GM19455 (cell line): ENCODE results near the gene DR1.

Experiments
- ATAC-seq: cut with Tn5 transposase; IDR thresholded peaks from one replicate; pipeline ENCODE4 v1.9.1; 2021; ENCODE audit not compliant: unreplicated experiment

Gene DR1

DNA sequence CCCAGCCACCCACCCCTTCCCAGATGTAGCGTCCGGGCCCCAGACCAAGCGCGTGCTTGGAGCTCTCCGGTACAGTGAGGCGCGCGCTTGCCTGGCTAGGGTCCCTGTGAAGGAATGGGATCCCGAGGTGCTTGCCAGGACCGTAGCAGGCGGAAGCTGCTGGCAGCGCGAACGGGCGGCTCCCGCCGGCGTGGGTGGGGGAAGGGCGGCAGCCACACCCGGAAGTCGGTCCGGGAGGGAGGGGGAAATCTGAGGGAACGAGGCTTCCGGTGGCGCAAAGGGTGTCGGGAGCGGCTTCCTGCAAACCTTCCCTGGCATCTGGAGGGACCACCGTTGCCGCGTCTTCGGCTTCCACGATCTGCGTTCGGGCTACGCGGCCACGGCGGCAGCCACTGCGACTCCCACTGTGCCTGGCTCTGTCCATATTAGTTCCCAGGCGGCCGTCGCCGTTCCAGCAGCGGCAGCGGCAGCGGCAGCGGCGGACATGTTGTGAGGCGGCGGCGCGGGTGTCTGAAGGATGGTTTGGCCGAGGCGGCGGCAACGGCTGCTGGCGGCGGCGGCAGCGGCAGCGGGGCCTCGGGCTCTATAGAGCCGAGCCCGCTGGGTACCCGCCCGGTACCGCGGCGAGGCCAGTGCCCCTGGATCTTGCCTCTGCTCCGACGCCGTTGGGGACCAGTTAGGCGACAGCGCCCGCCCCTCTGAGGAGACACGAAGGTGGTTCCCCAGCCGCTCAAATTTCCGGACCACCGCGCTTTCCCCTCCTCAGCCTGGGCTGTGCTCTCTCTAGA is at the start of gene DR1:
TSS of gene DR1 (plus strand) at position 275 of the 788 bp plus-strand sequence. CDS start 739 bp downstream, outside the sequence.
- peak; percentile 77 for ATAC-seq

DNA sequence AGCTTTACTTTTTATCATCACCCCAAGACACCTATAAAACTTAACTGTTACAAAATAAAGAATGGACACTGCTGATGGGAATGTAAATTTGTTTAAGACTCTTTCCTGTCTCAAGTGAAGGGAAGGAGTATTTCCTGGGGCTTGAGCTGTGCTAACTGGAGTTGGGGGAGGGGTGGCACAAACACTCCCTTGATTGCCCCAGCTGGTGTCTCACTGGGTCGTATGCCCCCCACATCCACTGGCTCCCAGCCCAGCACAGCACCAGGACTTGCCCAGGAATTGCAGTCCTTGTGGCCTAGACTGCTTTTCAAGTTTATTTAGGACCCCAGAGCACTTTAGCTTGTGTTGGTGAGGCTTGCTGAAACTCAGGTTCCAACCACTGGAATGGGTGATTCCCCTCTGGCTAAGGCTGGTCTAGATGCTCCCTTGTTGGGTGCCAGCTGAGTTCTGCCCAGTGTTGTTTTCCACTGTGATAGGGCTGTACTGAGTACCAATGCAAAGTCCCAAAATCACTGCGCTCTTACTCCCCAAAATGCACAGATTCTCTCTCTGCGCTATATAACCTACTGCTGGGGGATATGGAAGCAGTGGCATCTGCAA is 49.1 kb upstream of the DR1 start:
- ATAC-seq = no peak

DNA sequence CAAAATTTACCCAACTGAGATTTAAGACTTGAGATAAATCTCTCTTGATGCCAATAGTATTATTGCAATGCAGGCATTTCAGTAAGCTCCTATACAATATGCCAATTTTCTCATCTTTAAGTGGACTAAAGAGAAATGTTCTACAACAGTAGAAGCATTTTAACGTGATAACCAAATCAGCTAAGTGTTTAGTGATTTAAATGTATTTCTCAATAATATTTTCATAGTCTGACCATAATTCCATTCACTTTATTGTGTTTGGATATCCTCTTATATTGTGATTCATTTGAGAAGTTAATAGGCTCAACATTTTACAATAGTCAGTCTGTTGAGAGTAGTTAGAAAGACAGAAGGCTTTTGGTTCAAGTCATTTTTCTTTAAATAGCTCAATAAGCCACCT is 44.6 kb upstream of the DR1 start:
- no peak for ATAC-seq

DNA sequence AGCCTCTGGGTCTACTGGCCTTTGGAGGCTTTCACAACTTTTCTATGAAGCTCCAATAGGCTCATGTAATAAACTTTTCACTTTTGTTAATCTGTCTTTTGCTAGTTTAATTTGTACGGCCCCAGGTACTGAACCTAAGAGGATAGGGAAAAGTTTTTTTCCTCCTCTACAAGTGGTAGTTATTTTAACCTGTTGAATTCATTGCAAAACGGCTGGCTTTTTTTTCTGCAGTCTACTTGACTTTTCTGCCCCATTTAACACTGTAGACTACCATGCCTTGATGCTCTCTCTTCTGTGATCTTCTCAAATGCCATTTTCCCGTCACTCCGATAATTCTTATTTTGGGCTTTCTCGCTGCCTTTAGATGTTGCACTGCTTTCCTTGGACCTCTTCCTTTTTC is 43.6 kb upstream of the DR1 start:
- no peak for ATAC-seq

DNA sequence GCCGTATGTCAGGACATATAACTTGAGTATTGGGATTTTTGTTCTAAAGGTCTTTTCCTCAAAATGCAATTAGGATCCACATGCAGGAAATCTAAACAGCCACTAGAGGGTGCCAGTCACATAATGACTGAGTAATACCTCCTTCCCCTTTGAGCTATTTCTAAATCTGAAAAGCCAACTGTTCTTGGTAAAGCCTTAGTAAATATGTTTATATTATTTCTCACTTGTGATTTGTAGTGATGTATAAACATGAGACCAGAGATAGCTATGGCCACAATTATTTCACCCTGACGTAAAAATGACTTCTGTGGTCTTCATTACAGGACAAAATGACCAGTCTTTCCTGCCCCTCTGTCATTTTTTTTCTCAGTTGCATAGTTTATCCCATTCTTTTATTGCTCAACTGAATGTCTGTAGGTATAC is 41.0 kb upstream of the DR1 start:
- ATAC-seq = no peak

DNA sequence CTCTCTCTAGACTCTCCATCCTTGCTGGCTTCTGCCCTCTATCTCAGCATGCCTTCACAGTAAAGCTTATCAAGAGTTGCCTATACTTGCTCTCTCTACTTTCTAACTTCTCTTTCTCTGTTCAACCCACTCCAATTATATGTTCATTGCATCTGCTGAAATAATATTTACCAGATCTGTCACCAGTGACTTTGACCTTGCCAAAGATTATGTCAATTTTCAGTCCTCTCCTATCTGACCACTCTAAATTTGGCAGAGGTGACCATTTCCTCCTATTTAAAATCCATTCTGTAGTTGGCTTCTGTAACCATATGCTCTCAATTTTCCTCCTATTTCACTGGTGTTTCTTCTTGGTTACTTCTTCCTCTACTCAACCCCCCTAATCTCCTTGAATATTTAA is 38.8 kb upstream of the DR1 start:
- no peak for ATAC-seq

DNA sequence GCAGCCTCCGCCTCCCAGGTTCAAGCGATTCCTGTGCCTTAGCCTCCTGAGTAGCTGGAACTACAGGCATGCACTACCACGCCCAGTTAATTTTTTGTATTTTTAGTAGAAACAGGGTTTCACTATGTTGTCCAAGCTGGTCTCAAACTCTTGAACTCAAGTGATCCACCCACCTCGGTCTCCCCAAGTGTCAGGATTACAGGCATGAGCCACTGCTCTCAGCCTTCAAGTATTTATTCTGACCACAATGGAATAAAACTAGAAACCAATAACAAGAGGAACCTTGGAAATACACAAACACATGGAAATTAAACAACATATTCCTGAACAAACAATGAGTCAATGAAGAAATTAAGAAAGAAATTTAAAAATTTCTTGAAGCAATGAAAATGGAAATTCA is 32.7 kb upstream of the DR1 start:
- ATAC-seq = no peak

DNA sequence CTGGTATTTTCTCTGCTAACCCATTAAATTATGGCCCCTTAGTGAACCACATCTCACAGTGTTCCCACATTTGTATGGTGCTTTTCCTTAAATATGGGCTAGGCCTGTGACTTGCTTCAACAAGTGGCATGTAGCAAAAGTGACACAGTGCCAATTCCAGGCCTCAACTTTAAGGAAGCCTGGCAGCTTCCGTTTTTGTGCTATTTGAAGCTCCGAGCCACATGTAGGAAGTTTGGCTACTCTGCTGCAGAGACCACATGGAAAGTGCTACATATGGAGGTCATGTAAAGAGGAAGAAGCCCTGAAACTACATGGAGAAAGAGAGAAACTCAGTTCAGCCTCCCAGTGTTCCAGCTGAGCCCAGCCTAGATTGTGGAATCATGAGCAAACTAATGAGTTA is 28.5 kb upstream of the DR1 start:
- no peak for ATAC-seq

DNA sequence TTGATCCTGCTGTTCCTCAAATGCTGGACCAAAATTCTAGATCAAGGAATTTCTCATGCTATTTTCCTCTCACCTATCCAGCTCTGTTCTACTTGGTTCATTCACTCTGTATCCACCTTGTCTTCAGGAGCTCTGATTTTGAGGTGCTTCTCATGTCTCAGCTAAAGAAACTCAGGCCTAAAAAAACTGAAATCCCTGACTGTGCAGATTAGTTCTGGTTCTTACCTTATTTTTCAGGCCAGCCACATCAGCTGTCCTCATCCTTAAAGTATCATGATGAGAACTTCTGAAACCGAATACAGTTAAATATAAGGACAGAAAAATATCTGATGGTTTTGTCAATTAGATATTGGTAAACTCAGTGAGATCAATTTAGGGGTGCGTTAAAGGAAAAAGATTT is 27.8 kb upstream of the DR1 start:
- ATAC-seq = no peak

DNA sequence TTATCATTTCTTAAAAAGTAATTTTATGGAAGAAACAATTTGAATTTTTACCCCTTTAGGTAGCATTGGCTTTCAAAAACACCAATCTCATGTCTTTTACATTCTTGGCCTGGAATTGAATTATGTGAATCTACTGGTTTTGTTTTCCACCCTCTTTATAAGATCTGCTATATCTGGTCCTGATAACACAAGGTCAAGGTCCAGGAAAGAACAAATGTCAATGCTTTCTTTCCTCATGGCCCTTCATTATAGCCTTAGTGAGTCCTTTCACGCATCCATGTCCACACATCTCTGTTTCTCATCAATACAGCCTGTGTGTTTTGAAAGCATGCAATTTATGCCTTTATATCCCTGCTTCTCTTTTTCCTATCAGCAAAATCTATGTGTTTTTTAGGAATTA is 24.0 kb upstream of the DR1 start:
- ATAC-seq = no peak

DNA sequence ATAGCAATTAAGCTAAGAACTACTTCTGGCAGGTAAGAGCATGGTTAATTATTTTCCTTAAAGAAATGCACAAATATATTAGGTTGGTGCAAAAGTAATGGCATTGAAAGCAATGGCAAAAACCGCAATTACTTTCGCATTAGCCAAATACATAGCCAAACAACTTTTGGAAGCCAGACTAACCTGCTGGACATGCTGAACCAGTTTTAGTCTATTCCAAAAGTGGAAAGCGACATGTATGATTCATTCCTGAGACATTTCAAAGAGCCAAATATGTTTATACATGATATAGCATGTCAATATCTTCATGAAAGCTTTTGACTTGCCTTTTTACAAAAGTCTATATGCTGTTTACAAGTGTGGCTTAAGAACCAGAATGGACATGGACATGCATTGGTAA is 23.4 kb upstream of the DR1 start:
- no peak for ATAC-seq

DNA sequence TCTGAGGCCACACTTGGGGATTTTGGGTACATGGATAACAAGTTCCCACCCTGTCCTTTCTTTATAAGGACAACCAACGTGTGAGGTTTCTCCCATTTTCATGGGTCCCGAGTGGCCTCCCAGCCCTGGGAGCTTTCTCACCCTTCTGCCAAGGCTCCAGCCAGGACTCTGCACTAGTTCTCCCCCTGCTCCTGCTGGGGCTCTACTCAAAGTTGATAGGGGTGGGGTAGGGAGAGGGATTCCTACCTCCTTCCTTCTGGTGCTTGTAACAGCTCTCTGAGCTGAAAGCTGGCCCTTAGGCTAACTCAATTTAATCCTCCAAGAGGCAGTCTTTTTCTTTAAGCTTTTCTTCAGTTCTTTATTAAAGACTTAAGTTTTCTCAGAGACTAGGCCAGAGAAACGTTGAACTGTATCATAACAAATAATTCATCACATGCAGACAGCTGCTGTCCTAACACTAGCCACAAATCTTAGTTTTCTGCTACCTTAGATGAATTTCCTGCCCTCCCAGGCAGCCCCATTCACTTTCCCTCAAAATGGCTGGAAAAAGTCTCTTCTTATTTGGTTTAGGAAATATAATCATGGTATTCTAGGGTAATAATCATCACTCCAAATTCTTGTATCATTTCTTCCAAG is 22.4 kb upstream of the DR1 start:
- ATAC-seq = no peak

DNA sequence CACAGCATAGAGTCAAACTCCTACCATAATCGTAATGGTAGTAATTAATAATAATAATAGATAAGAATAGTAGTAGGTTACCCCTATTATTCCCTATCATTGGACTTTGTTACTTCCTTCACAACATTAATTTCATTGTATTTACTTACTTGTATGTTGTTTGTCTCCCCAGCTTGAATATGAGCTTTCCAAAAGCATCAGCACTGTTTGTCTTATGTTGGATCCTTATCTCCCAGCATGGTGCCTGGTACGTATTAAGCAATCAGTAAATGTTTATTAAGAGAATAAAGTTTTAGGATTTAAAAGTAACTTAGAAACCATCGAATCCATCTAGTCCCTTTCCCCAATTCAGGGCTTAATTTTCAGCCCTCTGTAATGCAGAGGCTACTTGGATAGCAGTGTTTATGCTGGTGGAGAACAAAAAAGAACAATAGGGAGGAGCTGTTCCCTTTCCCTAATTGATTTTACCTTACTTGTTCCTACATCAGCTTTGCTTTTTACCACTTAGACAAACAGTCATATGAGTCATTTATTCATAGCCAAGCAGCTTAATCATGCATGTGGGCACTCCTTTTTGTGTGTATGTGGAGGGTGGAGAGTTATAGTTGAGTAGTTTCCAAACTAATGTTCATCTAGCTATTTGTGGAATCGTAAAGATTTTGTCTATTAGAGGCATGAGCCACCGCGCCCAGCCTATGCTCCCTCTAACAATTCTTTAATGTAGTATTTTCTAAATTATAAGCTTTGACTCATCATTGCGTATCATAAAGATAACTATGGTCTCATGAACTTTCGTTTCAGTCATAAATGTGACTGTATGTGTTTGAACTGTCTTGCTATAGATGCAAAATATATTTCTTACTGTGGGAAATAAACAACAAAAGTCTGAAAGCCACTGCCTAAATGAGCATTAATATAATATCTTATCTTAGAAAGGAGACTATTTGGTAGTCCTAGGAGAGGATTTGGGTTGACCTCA is 20.9 kb upstream of the DR1 start:
- no peak for ATAC-seq

DNA sequence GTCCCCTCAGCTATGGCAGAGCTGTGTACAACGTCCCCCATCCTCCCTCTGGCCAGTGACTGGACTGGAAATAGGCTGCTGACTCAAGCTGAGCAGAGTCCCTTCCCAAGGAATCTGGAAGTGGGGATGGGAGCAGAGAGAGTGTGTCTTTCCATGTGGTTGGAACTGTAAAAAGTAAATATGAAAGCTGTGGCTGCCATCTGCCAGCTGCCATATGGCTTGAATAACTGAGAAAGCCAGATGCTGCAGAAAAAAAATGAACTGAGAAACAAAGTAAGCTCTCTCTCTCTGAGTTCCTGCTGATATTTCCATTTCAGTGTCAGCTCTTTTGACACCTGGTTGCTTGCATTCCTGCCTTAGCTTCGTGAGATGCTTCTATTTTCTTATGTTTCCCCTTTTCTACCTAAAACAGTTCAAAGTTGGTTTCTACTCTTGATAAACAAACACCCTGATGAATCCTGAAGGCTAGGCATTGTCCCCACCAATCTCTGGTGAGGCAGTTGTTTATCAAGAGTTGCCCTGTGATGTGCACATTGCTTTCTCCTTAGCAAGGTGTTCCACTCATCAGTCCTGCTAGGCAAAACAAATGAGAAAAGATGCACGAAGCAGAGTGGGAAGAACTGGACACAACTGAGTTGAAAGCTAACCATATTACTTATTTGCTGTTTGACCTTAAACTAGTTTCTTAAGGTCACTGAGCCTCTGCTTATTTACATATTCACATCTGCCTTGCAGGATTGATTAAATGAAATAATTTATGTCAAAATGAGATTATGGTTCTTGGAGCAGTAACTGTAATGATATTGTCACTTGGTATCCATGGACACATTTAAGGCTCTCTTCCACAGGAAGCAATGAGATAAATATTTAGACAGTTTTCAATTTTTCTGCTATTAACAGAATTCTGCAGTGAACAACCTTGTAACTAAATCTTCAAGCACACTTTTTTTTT is 16.6 kb upstream of the DR1 start:
- peak; percentile 79 for ATAC-seq

DNA sequence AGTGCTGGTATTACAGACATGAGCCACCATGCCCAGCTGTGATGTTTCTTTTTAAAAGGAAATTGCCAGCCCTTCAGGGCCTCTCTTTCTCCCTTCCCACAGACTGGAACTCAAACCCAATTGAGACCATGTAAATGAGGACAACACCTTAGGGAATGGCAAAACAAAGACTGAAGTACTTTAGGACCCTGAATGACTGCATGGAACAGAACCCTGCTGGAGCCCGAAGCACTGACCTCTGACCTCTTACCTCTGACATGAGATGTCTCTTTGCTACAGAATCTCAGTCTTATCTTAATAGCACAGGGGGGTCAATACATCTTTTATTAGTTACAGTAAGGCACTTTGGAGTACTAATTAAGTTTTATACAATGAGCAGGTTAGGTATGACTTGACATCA is 15.5 kb upstream of the DR1 start:
- ATAC-seq = no peak

DNA sequence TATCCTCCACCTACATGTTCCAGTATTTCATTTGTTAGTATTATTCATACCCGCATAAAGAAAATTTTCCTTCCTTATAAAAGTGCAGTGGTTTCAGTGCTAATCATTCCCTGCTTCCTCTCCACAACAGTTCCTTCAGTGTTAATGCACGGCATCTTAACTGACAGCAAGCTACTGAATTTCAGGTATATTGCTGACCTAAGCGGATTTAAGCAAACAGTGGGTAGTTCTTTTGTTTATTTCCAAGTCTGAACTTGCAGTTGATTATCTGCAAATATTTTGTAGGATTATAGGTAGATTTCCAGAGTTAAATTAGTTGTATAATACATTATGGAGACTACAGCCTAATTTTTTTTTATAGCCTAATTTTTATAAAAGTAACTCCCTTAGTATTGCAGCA is 15.1 kb upstream of the DR1 start:
- no peak for ATAC-seq

DNA sequence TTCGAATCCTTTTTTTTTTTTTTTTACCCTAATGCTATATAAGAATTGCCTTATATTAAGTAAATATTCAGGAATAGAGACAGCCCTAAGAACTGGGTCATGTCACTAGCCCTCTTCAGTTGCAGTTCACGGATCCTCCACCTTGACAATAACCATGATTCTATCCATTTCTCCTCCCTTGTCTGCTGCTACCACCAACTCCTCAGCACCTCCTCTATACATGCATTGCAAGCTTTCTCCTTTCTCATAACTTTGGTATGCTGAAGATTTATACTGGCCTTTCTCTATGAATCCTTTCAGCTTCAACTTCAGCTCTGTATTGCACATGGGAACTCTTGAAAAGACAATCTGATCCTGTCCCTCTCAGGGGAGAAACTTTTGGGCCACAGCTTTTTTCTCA is 14.3 kb upstream of the DR1 start:
- no peak for ATAC-seq

DNA sequence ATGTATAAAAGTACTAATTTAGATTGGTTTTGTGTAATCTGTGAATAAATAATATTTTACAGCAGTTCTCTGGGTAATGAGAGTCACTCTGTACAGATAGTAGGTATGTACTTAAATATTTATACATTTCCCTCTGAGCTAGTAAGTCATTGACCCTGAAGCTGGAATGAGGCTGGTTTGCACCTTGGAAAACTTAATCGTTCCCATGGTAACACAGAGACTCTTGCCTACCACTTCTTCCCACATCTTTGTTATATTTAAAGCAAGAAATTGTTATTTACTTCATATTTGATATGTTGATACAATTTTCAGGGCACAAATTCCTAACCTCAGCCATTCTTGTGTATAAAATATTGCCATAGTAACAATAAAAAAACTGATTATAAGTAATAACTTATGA is 13.3 kb upstream of the DR1 start:
- no peak for ATAC-seq

DNA sequence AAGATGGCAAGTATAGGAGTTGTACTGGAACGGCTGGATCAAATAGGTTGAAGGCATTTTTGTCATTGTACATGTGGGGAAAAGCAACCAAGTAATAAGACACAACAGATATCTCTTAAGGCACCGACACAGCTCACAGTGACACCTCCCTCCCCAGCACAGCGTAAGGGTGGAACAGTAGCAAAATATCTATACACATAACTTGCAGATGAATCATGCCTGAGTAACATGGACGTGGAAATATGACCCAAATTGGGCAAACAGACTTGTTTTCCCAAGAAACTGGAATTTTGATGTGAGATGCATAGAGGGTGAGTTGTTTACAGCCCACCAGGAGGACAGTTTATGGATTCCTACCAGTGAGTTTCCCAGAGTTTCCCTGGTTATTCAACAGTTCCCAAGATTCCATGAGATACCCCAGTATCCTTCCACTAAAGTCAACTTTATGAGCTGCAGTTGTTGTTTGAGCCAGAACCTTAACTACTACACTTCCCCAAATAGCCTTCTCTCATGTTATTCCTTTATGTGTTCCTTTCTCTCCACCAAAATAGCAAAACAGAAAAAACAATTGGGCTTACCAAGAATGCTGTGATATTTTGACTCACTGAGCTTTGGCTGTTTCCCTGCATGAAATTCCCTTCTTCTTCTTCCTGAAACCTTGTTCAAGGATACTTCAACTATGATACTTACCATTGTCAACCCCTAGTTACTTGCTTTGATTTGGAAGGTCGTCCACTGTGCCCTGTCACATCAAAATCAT is 7.1 kb upstream of the DR1 start:
- no peak for ATAC-seq
